ENCODE data around the gene KIAA1549.
"Not testable (repeated sequence)": the region's sequence is repeated elsewhere in the genome, so short reads cannot be mapped to it uniquely, and the experiment has no call there.

Gene KIAA1549

GRCh38 chr7:138801256-138801655, 179.9 kb downstream of the KIAA1549 start:
- H3K4me3 ChIP-seq (ENCODE audit: low read length), result no peak overlapping the region
- no peak for TF ChIP-seq CTCF (IDR thresholded peaks at IDR 0.05; ENCODE audit: insufficient read depth, low read depth, low read length, missing control alignments)
- no peak for DNase-seq (ENCODE audit: low read depth)

GRCh38 chr7:138799336-138800000, 181.7 kb downstream of the KIAA1549 start:
- no peak for TF ChIP-seq CTCF (IDR thresholded peaks at IDR 0.05; ENCODE audit: insufficient read depth, low read depth, low read length, missing control alignments)
- no peak overlapping the region for H3K4me3 ChIP-seq (ENCODE audit: low read length)
- DNase-seq (ENCODE audit: low read depth), result no peak

GRCh38 chr7:138798836-138799235, 182.4 kb downstream of the KIAA1549 start:
- DNase-seq (ENCODE audit: low read depth), result no peak
- H3K4me3 ChIP-seq (ENCODE audit: low read length), result no peak overlapping the region
- TF ChIP-seq CTCF (IDR thresholded peaks at IDR 0.05; ENCODE audit: insufficient read depth, low read depth, low read length, missing control alignments), result no peak

DNA sequence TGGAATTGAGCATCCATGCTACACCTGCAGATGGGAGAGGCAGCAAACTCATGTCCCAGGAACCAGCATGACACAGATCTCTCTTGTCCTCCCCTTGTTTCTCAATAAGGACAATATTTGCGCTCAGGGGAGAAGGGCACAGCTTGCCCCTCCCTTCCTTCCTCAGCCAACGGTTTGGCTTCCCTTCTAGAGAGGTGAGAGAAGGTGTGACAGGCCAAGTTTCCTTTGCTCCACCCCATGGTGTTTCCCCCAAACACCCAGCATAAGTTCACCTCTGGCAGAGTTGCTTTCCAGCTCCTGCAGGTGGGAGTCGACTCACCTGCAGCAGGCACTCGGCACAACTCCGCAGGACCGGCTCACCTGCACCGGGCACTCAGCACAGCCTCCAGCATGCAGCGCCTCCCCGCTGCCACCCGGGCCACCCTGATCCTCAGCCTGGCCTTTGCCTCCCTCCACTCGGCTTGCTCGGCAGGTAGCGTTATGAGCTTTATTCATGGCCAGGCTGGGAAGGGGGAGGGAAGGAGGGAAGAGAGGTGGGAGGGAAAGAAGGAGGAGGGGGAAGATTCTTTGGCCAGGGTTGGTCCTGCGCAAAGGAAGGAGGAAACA, 183.4 kb downstream of the KIAA1549 start, which contains the start of the genes ATP6V0A4 and TMEM213:
TSS of gene ATP6V0A4 (minus strand) at position 482 of the 606 bp plus-strand sequence. CDS start 26,949 bp downstream, outside the sequence.
TSS of gene TMEM213 (plus strand) at position 280 of the 606 bp plus-strand sequence. CDS start at position 391, 111 bp downstream.
- no peak for DNase-seq (ENCODE audit: low read depth)
- no peak within 1 kb of the TSS for H3K4me3 ChIP-seq (ENCODE audit: low read length)
- no peak for TF ChIP-seq CTCF (IDR thresholded peaks at IDR 0.05; ENCODE audit: insufficient read depth, low read depth, low read length, missing control alignments)

DNA sequence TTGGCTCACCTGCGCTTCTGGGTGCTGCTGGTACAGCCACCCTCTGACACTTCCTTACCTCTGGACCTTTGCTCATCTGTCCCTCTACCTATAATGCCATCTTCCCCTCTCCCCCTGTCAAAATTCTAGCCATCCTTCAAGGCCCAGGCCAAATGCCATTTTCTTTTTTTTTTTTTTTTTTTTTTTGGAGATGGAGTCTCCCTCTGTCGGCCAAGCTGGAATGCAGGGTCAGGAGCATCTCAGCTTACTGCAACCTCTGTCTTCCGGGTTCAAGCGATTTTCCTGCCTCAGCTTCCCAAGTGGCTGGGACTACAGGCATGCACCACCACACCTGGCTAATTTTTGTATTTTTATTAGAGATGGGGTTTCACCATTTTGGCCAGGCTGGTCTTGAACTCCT, 184.1 kb downstream of the KIAA1549 start:
- not testable (repeated sequence) for H3K4me3 ChIP-seq (ENCODE audit: low read length); DNase-seq (ENCODE audit: low read depth)

DNA sequence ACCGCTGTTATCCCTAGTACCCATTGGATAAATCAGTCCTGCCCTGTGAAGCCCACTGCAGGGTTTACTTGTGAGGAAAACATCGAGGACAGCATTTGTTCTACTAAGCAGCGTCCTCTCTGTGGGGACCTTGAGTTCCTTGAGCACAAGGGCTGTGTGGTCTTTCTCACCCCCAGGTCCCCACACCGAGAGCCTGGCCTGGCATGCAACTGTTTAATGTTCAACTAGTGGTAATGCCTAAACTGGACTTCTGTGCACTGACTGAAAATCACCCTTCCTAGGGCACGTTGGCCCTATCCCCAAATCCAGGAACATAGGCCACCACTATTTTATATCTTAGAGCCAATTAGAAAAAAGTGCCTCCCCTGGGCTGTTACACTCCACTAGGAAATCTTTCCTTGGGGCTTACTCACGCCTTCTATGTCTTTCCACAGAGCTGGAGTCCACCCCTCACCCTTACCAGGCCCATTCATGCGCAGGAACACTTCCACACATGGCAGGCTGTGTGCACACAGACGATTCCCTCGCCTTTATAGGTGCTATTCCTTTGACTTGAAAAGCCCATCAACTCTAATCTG, 185.1 kb downstream of the KIAA1549 start:
- no peak overlapping the region for H3K4me3 ChIP-seq (ENCODE audit: low read length)
- no peak for TF ChIP-seq CTCF (IDR thresholded peaks at IDR 0.05; ENCODE audit: insufficient read depth, low read depth, low read length, missing control alignments)
- DNase-seq (ENCODE audit: low read depth), result no peak

- no peak for TF ChIP-seq CTCF (IDR thresholded peaks at IDR 0.05; ENCODE audit: insufficient read depth, low read depth, low read length, missing control alignments)
- DNase-seq (ENCODE audit: low read depth), result peak; percentile 4
- no peak overlapping the region for H3K4me3 ChIP-seq (ENCODE audit: low read length)
These were observed 195.4 kb downstream of the KIAA1549 start for GRCh38 chr7:138785587-138786437.
